MM.1S (cell line): ENCODE data around the gene CCKAR.

Source experiments
- CTCF ChIP-seq: fragments of 300-600 bp; sonication (generic); IDR thresholded peaks from 2 replicates; pipeline ENCODE4 v1.5.1; 2016; ENCODE audit warnings: antibody characterized with exemption, low read length, mixed read lengths
- EZH2 ChIP-seq: fragments of 300-600 bp; sonication (generic); optimal IDR thresholded peaks from 2 replicates; pipeline ENCODE3; 2017; ENCODE audit warnings: low read depth, mild to moderate bottlenecking, antibody characterized with exemption, low read length, mixed read lengths
- EZH2phosphoT487 ChIP-seq: fragments of 300-600 bp; sonication (generic); IDR thresholded peaks from 2 replicates; pipeline ENCODE4 v1.6.1; 2018; ENCODE audit warnings: antibody characterized with exemption, low read length

- TF ChIP-seq EZH2 (no peak), CTCF (no peak), EZH2phosphoT487 (no peak)
Measured at GRCh38 chr4:26450418-26450817, 39.9 kb downstream of the CCKAR start.
